GM12865 (cell line): ENCODE results near the gene ACP2.

Experiments used
- DNase-seq: peaks from one replicate; pipeline ENCODE4 v3.0.0; 2010; ENCODE audit warnings: low read depth
- H3K4me3 ChIP-seq: 2 replicates; pipeline ENCODE4 v1.5.1; 2011; ENCODE audit warnings: mild to moderate bottlenecking, low read depth, low read length, control low read depth
- CTCF ChIP-seq: IDR thresholded peaks from 2 replicates; pipeline ENCODE4 v1.5.1; 2011; ENCODE audit warnings: low read length, control low read depth, low read depth, inconsistent platforms; ENCODE audit not compliant: insufficient read depth; ENCODE audit errors: missing control alignments

The ACP2 gene

DNA sequence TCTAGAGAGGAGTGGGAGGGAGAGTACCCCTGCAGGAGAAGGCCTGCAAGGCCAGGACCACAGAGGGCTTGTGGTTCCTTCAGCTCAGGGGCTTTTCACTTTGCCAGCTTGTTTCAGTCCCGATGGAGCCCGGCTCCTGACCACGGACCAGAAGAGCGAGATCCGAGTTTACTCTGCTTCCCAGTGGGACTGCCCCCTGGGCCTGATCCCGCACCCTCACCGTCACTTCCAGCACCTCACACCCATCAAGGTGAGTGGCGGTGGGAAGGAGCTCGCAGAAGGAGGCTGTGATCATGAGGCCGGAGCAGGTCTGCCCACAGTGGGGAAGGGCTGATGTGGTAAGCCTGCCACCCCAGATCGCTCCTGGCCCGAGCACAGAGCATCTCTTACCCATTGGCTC is 13.5 kb downstream of the ACP2 start:
- DNase-seq: no peak
- no peak for TF ChIP-seq CTCF
- H3K4me3 ChIP-seq: no peak overlapping the region

- no peak for TF ChIP-seq CTCF
- H3K4me3 ChIP-seq: no peak overlapping the region
- DNase-seq: no peak
These were observed 13.9 kb downstream of the ACP2 start for GRCh38 chr11:47234669-47235100.

DNA sequence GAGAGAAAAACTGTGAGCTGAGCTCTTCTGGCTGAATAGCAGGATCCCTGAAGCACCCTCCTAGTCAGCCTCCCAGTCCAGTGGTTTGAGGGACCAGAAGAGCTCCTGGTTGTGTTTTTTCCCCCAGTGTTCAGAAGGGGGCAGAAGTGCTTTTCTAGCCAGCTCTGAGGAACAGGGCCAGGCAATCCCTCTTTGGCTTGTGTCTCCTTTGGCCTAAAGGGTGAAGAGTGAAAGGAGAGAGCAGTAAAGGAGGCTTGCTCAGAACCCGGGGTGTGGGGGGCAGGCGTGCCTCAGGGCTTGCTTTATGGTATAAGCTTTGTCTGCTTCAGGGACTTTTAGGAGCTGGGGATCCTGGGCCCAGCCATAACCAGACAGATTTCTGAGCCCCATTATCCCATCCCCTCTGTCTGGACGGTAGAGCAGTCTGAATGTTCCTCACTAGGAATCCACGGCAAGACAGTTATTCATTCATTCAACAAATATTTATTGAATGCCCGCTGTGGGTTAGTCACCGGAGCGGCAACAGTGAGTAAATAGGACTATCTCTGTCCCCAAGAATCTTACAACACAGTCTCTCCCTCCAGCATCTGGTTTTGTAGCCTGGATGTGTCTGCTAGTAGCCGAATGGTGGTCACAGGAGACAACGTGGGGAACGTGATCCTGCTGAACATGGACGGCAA is 14.5 kb downstream of the ACP2 start:
- H3K4me3 ChIP-seq: no peak overlapping the region
- no peak for DNase-seq
- no peak for TF ChIP-seq CTCF

GRCh38 chr11:47233051-47233450 is 15.6 kb downstream of the ACP2 start:
- DNase-seq: no peak
- TF ChIP-seq CTCF: no peak
- no peak overlapping the region for H3K4me3 ChIP-seq

DNA sequence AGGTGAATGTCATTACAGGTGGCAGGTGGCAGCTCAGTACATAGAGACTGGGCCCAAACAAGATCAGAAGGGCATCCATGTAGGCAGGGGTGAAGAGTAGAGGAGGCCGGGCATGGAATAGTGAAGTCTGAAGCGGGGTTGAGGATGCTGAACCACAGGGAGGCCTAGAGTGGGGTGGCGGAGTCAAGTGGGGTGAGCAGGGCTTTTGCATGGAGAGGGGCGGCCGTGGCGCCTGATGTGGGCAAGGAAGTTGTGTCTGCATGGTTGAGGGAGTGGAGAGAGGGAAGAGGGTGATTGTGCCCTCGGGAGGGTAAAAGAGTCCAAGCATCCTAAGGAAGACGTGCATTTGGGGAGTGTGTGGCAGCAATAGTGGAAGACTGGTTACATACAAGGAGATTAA is 19.5 kb downstream of the ACP2 start:
- TF ChIP-seq CTCF: no peak
- H3K4me3 ChIP-seq: no peak overlapping the region
- DNase-seq: no peak

GRCh38 chr11:47225552-47226400 is 22.8 kb downstream of the ACP2 start:
- DNase-seq: peak; percentile 67
- TF ChIP-seq CTCF: no peak
- H3K4me3 ChIP-seq: no peak overlapping the region
